BE2C (cell line): ENCODE data around the gene P2RY11.

Source experiments
- DNase-seq: peaks from one replicate; pipeline ENCODE4 v3.0.0-alpha.2; 2020
- H3K27me3 ChIP-seq: fragments of 250-450 bp; sonication (Bioruptor Pico); 2 replicates; pipeline ENCODE4 v1.5.1; 2020; ENCODE audit warnings: mild to moderate bottlenecking
- H3K36me3 ChIP-seq: fragments of 250-450 bp; sonication (Bioruptor Pico); 2 replicates; pipeline ENCODE4 v1.5.1; 2020; ENCODE audit warnings: mild to moderate bottlenecking
- H3K4me1 ChIP-seq: fragments of 250-450 bp; sonication (Bioruptor Pico); 2 replicates; pipeline ENCODE4 v1.5.1; 2020
- H3K4me3 ChIP-seq: 2 replicates; pipeline ENCODE4 v1.5.1; 2011; ENCODE audit warnings: low read depth, low read length
- H3K9me3 ChIP-seq: fragments of 250-450 bp; sonication (Bioruptor Pico); 2 replicates; pipeline ENCODE4 v1.5.1; 2020
- TF ChIP-seq, protein P1 (sequence below): IDR thresholded peaks from 2 replicates; pipeline ENCODE4 v1.5.1; 2012; ENCODE audit warnings: mild to moderate bottlenecking, low read depth, low read length

Gene P2RY11

DNA sequence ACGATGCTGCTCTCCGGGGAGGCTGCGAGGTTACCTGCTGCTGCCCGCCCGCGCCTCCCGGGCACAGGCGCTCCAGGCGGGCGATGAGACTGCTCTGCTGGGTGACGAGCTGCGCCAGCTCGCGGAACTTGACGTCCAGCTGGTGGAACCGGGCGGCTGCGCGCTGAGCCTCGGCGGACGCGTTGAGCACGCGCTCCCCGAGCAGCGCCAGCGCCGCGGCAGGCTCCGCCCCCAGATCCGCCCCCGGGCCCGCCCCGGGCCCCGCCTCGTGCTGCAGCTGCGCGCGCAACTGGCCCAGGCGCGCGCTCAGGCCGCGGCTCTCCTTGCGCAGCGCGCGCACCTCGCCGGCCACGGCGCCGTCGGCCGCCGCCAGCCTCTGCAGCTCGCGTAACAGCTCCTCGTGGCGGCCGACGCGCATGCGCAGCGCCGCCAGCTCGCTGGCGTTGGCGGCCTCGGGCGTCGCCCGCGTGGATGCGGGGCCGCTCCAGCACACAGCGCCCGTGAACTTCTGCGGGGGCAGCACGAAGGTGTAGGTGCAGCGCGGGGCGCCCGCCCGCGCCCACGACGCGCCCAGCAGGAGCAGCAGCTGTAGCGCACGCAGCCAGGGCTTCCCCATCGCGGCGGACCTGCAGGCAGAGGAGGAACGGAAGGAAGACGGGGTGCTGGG, 15.4 kb upstream of the P2RY11 start:
- no peaks in the 10 kb centered on the region for H3K27me3 ChIP-seq
- H3K4me1 ChIP-seq: peaks cover 2% of the 10 kb centered on the region; the same call in 1 of the 2 replicates
- H3K9me3 ChIP-seq: peaks cover 13% of the 10 kb centered on the region
- TF ChIP-seq, protein P1, sequence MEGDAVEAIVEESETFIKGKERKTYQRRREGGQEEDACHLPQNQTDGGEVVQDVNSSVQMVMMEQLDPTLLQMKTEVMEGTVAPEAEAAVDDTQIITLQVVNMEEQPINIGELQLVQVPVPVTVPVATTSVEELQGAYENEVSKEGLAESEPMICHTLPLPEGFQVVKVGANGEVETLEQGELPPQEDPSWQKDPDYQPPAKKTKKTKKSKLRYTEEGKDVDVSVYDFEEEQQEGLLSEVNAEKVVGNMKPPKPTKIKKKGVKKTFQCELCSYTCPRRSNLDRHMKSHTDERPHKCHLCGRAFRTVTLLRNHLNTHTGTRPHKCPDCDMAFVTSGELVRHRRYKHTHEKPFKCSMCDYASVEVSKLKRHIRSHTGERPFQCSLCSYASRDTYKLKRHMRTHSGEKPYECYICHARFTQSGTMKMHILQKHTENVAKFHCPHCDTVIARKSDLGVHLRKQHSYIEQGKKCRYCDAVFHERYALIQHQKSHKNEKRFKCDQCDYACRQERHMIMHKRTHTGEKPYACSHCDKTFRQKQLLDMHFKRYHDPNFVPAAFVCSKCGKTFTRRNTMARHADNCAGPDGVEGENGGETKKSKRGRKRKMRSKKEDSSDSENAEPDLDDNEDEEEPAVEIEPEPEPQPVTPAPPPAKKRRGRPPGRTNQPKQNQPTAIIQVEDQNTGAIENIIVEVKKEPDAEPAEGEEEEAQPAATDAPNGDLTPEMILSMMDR: no peak
- H3K4me3 ChIP-seq: no peak overlapping the region
- DNase-seq: peak; percentile 94
- no peaks in the 10 kb centered on the region for H3K36me3 ChIP-seq

DNA sequence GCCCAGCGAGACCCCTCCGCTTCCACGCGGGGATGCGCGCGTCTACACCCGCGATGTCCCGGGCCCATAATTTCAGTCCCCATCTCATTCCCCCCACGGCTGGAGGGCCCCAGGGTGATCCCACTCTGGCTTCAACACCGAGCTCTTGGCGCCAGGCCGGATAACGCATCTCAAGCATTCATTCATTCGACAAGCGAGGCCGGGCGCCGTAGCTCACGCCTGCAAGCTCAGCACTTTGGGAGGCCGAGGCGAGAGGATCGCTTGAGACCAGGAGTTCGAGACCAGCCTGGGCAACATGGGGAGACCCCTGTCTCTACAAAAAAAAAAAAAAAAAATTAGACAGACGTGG, 14.9 kb upstream of the P2RY11 start:
- DNase-seq: no peak
- no peaks in the 10 kb centered on the region for H3K36me3 ChIP-seq
- TF ChIP-seq, protein P1: no peak
- H3K27me3 ChIP-seq: no peaks in the 10 kb centered on the region
- H3K9me3 ChIP-seq: peaks cover 13% of the 10 kb centered on the region
- H3K4me3 ChIP-seq: no peak overlapping the region
- peaks cover 2% of the 10 kb centered on the region; the same call in 1 of the 2 replicates for H3K4me1 ChIP-seq

DNA sequence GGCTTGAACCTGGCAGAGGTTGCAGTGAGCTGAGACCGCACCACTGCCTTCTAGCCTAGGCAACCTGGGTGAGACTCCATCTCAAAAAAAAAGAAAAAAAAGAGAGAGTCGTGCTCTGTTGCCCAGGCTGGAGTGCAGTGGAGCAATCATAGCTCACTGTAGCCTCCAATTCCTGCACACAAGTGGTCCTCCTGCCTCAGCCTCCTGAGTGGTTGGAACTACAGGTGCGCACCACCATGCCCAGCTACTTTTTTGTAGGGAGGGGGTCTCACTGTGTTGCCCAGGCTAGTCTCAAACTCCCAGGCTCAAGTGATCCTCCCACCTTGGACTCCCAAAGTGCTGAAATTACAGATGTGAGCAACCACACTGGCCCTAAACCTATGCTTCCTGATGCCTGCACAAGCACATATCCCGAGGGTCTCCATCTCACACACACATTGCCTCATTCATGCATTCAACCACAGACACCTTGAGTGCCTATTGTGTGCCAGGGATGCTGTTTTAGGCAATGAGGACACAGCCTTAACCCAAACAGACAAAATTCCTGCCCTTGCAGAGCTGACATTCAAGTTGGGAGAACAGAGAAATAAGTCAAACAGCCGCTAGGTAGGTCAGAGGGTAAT, 11.2 kb upstream of the P2RY11 start:
- Histone ChIP-seq H3K27me3 (no peaks in the 10 kb centered on the region), H3K9me3 (peaks cover 13% of the 10 kb centered on the region), H3K36me3 (no peaks in the 10 kb centered on the region), H3K4me3 (no peak overlapping the region), H3K4me1 (peaks cover 2% of the 10 kb centered on the region; the same call in 1 of the 2 replicates)
- no peak for DNase-seq
- TF ChIP-seq, protein P1: no peak

DNA sequence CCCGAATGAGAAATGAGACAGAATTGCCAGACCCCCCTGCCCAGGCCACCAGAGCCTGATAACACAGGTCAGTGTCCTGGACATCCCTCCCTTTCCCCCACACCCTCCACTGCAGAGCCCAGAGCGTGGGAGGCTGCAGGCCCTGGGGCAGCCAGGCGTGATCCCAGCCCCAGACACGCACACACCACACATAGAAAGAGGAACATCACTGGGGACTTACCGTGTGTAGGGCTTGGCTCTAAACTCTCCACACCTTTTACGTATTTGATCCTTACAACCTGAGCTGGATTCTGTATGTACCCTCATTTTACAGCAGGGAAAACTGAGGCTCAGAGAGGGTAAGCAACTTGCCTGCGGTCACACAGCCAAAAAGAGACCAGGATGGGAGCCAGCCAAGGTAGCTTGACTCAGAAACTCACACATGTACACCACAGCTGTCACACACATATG, 8.7 kb upstream of the P2RY11 start:
- Histone ChIP-seq H3K27me3 (no peaks in the 10 kb centered on the region), H3K4me3 (no peak overlapping the region), H3K9me3 (no peaks in the 10 kb centered on the region), H3K4me1 (0 out of 2 replicates have a peak, but pooled peaks cover 2% of the 10 kb centered on the region), H3K36me3 (peaks cover 11% of the 10 kb centered on the region)
- TF ChIP-seq, protein P1: no peak
- DNase-seq: peak; percentile 43

DNA sequence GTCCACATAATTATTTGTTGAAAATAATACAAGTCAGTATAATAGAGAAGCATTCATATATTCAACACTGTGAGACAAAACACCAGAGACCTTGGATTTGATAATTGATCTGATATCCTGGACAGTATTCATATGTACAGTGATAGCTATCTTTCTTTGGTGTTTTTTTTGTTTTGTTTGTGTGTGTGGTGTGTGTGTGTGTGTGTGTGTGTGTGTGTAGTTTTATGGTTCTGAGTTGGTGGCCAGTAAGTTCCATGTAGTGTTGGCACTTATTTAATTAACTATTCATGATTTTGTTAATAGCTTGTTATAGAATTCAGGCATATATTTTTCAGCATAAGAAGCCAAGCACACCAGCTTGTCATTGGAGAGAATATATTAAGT, 7.4 kb upstream of the P2RY11 start:
- H3K36me3 ChIP-seq: peaks cover 22% of the 10 kb centered on the region
- H3K9me3 ChIP-seq: no peaks in the 10 kb centered on the region
- TF ChIP-seq, protein P1: no peak
- 0 out of 2 replicates have a peak, but pooled peaks cover 3% of the 10 kb centered on the region for H3K4me1 ChIP-seq
- no peak for DNase-seq
- H3K27me3 ChIP-seq: no peaks in the 10 kb centered on the region
- no peak overlapping the region for H3K4me3 ChIP-seq
